PC-3 (cell line): Measurements from ENCODE around the gene P4HB. TPM values are rescaled to one million over a fixed set of nuclear protein-coding genes. Genes with fewer than 3 reads are reported as not detected.

Experiments used
- ATAC-seq: fragments of 200-7000 bp; cut with Tn5 transposase; 2 replicates; pipeline ENCODE4 v1.9.1; 2020; ENCODE audit warnings: mild to moderate bottlenecking, moderate library complexity
- BruUV-seq: library from RNA; stranded (reverse); fragments of 400-500 nt; replicated peaks from 2 replicates; lab custom pipeline; 2021; lab: Mats Ljungman, UMichigan
- CTCF ChIA-PET: fragments of 300-600 bp; sonication (Branson Sonifier 250); formaldehyde crosslinking; loops from one replicate; lab custom pipeline; 2022; ENCODE audit warnings: antibody characterized with exemption; lab: Charles Lee
- POLR2A ChIA-PET: fragments of 300-600 bp; sonication (Branson Sonifier 250); formaldehyde crosslinking; loops from one replicate; lab custom pipeline; 2022; ENCODE audit warnings: antibody characterized with exemption; ENCODE audit not compliant: unreplicated experiment; lab: Charles Lee
- DNase-seq: peaks from one replicate; pipeline ENCODE4 v3.0.0-alpha.2; 2015
- H2AFZ ChIP-seq: fragments of 300-600 bp; sonication (generic); 2 replicates; pipeline ENCODE4 v1.6.0; 2016; ENCODE audit warnings: antibody characterized with exemption, low read length
- H3F3A ChIP-seq: fragments of 300-600 bp; sonication (generic); one replicate; pipeline ENCODE4 v1.6.0; 2017; ENCODE audit warnings: antibody characterized with exemption, low read length, control low read depth, mild to moderate bottlenecking; ENCODE audit not compliant: unreplicated experiment
- H3K27ac ChIP-seq: fragments of 300-600 bp; sonication (generic); 2 replicates; pipeline ENCODE4 v1.5.1; 2016; ENCODE audit warnings: mild to moderate bottlenecking, low read length
- H3K27me3 ChIP-seq: fragments of 300-600 bp; sonication (generic); 2 replicates; pipeline ENCODE4 v1.6.1; 2016; ENCODE audit warnings: low read length, mixed read lengths
- H3K36me3 ChIP-seq: fragments of 300-600 bp; sonication (generic); 2 replicates; pipeline ENCODE4 v1.6.1; 2016; ENCODE audit warnings: low read depth, mixed run types, low read length, mixed read lengths
- H3K4me1 ChIP-seq: fragments of 300-600 bp; sonication (generic); 2 replicates; pipeline ENCODE4 v1.5.1; 2016; ENCODE audit warnings: low read length; ENCODE audit not compliant: insufficient read depth
- H3K4me2 ChIP-seq: fragments of 300-600 bp; sonication (generic); 2 replicates; pipeline ENCODE4 v1.6.0; 2016; ENCODE audit warnings: low read length
- H3K4me3 ChIP-seq: fragments of 300-600 bp; sonication (generic); 2 replicates; pipeline ENCODE4 v1.5.1; 2016; ENCODE audit warnings: mild to moderate bottlenecking, low read length, mixed read lengths
- H3K79me2 ChIP-seq: fragments of 300-600 bp; sonication (generic); 2 replicates; pipeline ENCODE4 v1.6.1; 2017; ENCODE audit warnings: low read length, mixed read lengths
- H3K9ac ChIP-seq: fragments of 300-600 bp; sonication (generic); 2 replicates; pipeline ENCODE4 v1.6.0; 2016; ENCODE audit warnings: mild to moderate bottlenecking, low read length
- H3K9me2 ChIP-seq: fragments of 300-600 bp; sonication (generic); replicated peaks from 2 replicates; pipeline ENCODE4 v1.6.1; 2016; ENCODE audit warnings: mixed run types, low read length, mixed read lengths
- H3K9me3 ChIP-seq: fragments of 300-600 bp; sonication (generic); 2 replicates; pipeline ENCODE4 v1.6.1; 2016; ENCODE audit warnings: low read length, mixed read lengths
- H4K20me1 ChIP-seq: fragments of 300-600 bp; sonication (generic); 2 replicates; pipeline ENCODE4 v1.6.1; 2016; ENCODE audit warnings: low read length, mixed read lengths
- CTCF ChIP-seq: fragments of 300-600 bp; sonication (generic); conservative IDR thresholded peaks from 2 replicates; pipeline ENCODE4 v1.5.1; 2017; ENCODE audit warnings: antibody characterized with exemption, low read depth, mild to moderate bottlenecking, low read length
- EZH2 ChIP-seq: fragments of 300-600 bp; sonication (generic); IDR thresholded peaks from one replicate; pipeline ENCODE4 v1.6.1; 2017; ENCODE audit warnings: antibody characterized with exemption, mild to moderate bottlenecking, low read length; ENCODE audit not compliant: unreplicated experiment
- EZH2phosphoT487 ChIP-seq: fragments of 300-600 bp; sonication (generic); IDR thresholded peaks from 2 replicates; pipeline ENCODE4 v1.6.1; 2018; ENCODE audit warnings: mild to moderate bottlenecking, antibody characterized with exemption, low read length, borderline replicate concordance
- intact Hi-C: fragments of 100-400 bp; cut with micrococcal nuclease; formaldehyde crosslinking; loops from 2 replicates; pipeline ENCODE4 v1.9.0; 2023
- total RNA-seq: library from RNA; depleted of rRNA; stranded (reverse); fragments of >200 nt; gene quantifications from 2 replicates; pipeline ENCODE4 v1.2.3, GENCODE V29; 2014

The P4HB gene
- total RNA-seq, 1 experiment from 2014 or later: 1,089 TPM

- BruUV-seq: no TSS peak
- no peaks in the 10 kb centered on the region for H3K27me3 ChIP-seq
- no peaks in the 10 kb centered on the region for H3K9me3 ChIP-seq
- H3K4me1 ChIP-seq: no peaks in the 10 kb centered on the region
- H3K9ac ChIP-seq: no peak overlapping the region
- ChIA-PET POLR2A (no interaction called here), CTCF (no interaction called here)
- peaks cover 10% of the 10 kb centered on the region for H3K79me2 ChIP-seq
- no peak for DNase-seq
- no peak overlapping the region for H3K27ac ChIP-seq
- H3K36me3 ChIP-seq: peaks cover 54% of the 10 kb centered on the region
- H3K4me3 ChIP-seq: no peak overlapping the region
- H3K9me2 ChIP-seq: no peaks in the 10 kb centered on the region
- no peak for ATAC-seq
- H3K4me2 ChIP-seq: no peak overlapping the region
- no peaks in the 10 kb centered on the region for H3F3A ChIP-seq
- TF ChIP-seq EZH2 (no peak), EZH2phosphoT487 (no peak), CTCF (no peak)
- intact Hi-C loops: no loop called here
- no peak overlapping the region for H2AFZ ChIP-seq
- H4K20me1 ChIP-seq: peaks cover 7% of the 10 kb centered on the region; the same call in 1 of the 2 replicates
Observed at GRCh38 chr17:81846743-81847689, 13.3 kb downstream of the P4HB start.

- no peak for TF ChIP-seq EZH2phosphoT487
- intact Hi-C loops: no loop called here
- H4K20me1 ChIP-seq: no peaks in the 10 kb centered on the region
- no peak for ATAC-seq
- no peak for DNase-seq
- POLR2A ChIA-PET: interaction anchor here (0.6 kb wide), 1 partner anchor 678 kb away, joined by 3 read pairs; no protein-coding TSS in a partner anchor
- CTCF ChIA-PET: no interaction called here
- H3K27me3 ChIP-seq: no peaks in the 10 kb centered on the region
- H3K9ac ChIP-seq: no peak overlapping the region
- no peak overlapping the region for H3K27ac ChIP-seq
- TSS peak; percentile 10 for BruUV-seq
- H3K4me1 ChIP-seq: no peaks in the 10 kb centered on the region
- no peak overlapping the region for H2AFZ ChIP-seq
- H3K36me3 ChIP-seq: peaks cover 46% of the 10 kb centered on the region
- no peaks in the 10 kb centered on the region for H3K9me3 ChIP-seq
- H3K9me2 ChIP-seq: no peaks in the 10 kb centered on the region
- H3K4me3 ChIP-seq: no peak overlapping the region
- H3F3A ChIP-seq: no peaks in the 10 kb centered on the region
- peaks cover 1% of the 10 kb centered on the region; the same call in 1 of the 2 replicates for H3K79me2 ChIP-seq
- H3K4me2 ChIP-seq: no peak overlapping the region
Observed at GRCh38 chr17:81845881-81846742, 14.2 kb downstream of the P4HB start.

DNA sequence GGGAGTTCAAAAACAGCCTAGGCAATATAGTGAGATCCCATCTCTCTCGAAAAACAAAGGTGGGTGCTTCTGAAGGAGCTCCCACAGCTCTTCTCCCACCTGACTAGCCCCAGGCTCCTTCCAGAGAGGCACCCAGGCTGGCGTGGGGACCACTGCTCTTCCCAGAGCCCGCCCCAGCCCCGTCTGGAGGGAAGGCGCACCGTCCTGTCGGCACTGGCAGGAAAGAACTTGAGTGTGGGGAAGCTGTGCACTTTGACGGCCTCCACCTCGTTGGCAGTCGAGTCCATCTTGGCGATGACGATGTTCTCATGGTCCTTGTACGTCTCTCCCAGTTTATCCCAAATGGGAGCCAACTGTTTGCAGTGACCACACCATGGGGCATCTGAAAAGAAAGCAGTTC is 15.0 kb downstream of the P4HB start:
- TF ChIP-seq EZH2phosphoT487 (no peak), CTCF (no peak)
- no peak for DNase-seq

More for the DNA sequence above, 15.0 kb downstream of the P4HB start:
- Histone ChIP-seq H3K4me2 (no peak overlapping the region), H3F3A (no peaks in the 10 kb centered on the region), H3K4me1 (no peaks in the 10 kb centered on the region), H3K27me3 (no peaks in the 10 kb centered on the region), H3K9ac (no peak overlapping the region), H4K20me1 (no peaks in the 10 kb centered on the region), H3K9me3 (no peaks in the 10 kb centered on the region), H3K4me3 (no peak overlapping the region), H3K79me2 (no peaks in the 10 kb centered on the region), H2AFZ (no peak overlapping the region), H3K27ac (no peak overlapping the region), H3K36me3 (peaks cover 45% of the 10 kb centered on the region), H3K9me2 (no peaks in the 10 kb centered on the region)
- no peak for ATAC-seq
- BruUV-seq: no TSS peak
- ChIA-PET POLR2A (no interaction called here), CTCF (no interaction called here)
- intact Hi-C loops: no loop called here
